BLaER1 (cell line): ENCODE data around the gene SPOCK1.
"Not testable (repeated sequence)": the region's sequence is repeated elsewhere in the genome, so short reads cannot be mapped to it uniquely, and the experiment has no call there.

ENCODE experiments used
- H3K27ac ChIP-seq: shearing (Covaris generic); formaldehyde crosslinking; 2 replicates; pipeline ENCODE4 v1.8.1; 2022
- H3K27me3 ChIP-seq: shearing (Covaris generic); formaldehyde crosslinking; 2 replicates; pipeline ENCODE4 v1.8.1; 2022
- H3K36me3 ChIP-seq: shearing (Covaris generic); formaldehyde crosslinking; 2 replicates; pipeline ENCODE4 v1.8.1; 2022
- H3K4me1 ChIP-seq: shearing (Covaris generic); formaldehyde crosslinking; 2 replicates; pipeline ENCODE4 v1.8.1; 2022
- H3K4me2 ChIP-seq: shearing (Covaris generic); formaldehyde crosslinking; 2 replicates; pipeline ENCODE4 v1.8.1; 2022
- H3K4me3 ChIP-seq: shearing (Covaris generic); formaldehyde crosslinking; 2 replicates; pipeline ENCODE4 v1.8.1; 2022
- H3K9ac ChIP-seq: shearing (Covaris generic); formaldehyde crosslinking; 2 replicates; pipeline ENCODE4 v1.8.1; 2022
- H3K9me3 ChIP-seq: shearing (Covaris generic); formaldehyde crosslinking; 2 replicates; pipeline ENCODE4 v1.8.1; 2022
- H4K20me1 ChIP-seq: shearing (Covaris generic); formaldehyde crosslinking; 2 replicates; pipeline ENCODE4 v1.8.1; 2022
- Cebpa-rat ChIP-seq: shearing (Covaris generic); IDR thresholded peaks from 2 replicates; pipeline ENCODE4 v1.8.1; 2022

The SPOCK1 gene

DNA sequence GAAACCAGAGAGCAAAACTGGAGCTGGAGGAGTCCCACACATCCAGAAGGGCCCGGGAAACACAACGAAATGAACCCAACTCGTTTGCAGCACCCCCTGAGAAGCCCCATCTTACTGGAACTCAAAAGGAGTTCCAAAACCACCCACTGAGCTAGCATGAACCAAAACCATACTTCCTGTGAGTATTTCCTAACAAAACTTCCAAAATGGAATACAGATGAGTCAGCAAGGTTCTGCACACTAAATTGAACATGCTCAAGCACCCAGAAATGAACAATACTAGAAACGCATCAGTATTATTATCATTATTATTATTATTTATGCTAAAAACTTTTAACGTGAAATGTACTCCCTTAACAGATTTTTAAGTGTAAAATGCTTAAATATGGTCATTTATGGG, 8.0 kb upstream of the SPOCK1 start:
- Histone ChIP-seq H3K9me3 (no peaks in the 10 kb centered on the region), H3K36me3 (no peaks in the 10 kb centered on the region), H3K4me1 (no peaks in the 10 kb centered on the region), H3K27me3 (no peaks in the 10 kb centered on the region), H3K27ac (no peak overlapping the region), H3K9ac (no peak overlapping the region), H4K20me1 (no peaks in the 10 kb centered on the region), H3K4me2 (no peak overlapping the region), H3K4me3 (no peak overlapping the region)
- TF ChIP-seq Cebpa-rat: no peak

- Histone ChIP-seq H3K9me3 (no peaks in the 10 kb centered on the region), H3K9ac (no peak overlapping the region), H3K4me2 (no peak overlapping the region), H3K27me3 (no peaks in the 10 kb centered on the region), H3K36me3 (no peaks in the 10 kb centered on the region), H3K4me1 (no peaks in the 10 kb centered on the region), H3K4me3 (no peak overlapping the region), H4K20me1 (no peaks in the 10 kb centered on the region), H3K27ac (no peak overlapping the region)
- TF ChIP-seq Cebpa-rat: no peak
Measured at GRCh38 chr5:137506296-137506695, 7.2 kb upstream of the SPOCK1 start.

GRCh38 chr5:137504916-137505315, 5.8 kb upstream of the SPOCK1 start:
- no peaks in the 10 kb centered on the region for H3K9me3 ChIP-seq
- TF ChIP-seq Cebpa-rat: no peak
- H3K4me2 ChIP-seq: no peak overlapping the region
- H3K4me3 ChIP-seq: no peak overlapping the region
- H3K4me1 ChIP-seq: no peaks in the 10 kb centered on the region
- no peaks in the 10 kb centered on the region for H3K27me3 ChIP-seq
- H3K36me3 ChIP-seq: no peaks in the 10 kb centered on the region
- no peaks in the 10 kb centered on the region for H4K20me1 ChIP-seq
- no peak overlapping the region for H3K9ac ChIP-seq
- no peak overlapping the region for H3K27ac ChIP-seq

GRCh38 chr5:137503456-137503855, 4.3 kb upstream of the SPOCK1 start:
- TF ChIP-seq Cebpa-rat: no peak

DNA sequence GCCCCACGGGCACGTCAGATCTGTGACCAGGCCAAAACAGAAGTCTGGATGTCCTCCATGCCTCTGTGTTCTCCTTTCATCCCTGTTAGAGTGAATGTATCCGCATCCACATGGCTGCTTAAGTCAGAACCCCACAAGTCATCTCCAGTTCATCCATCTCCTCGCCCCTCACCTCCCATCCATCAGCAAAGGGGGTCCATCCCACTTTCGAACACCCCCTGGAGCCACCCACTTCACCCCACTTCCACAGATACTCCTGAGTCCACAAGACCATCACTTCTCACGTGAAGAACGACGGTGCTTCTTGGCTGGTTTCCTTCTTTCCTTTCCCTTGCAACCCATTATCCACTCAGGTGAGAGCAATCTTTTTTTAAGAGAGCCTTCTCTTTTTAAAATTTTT, 3.5 kb upstream of the SPOCK1 start:
- no peaks in the 10 kb centered on the region for H3K4me1 ChIP-seq
- H4K20me1 ChIP-seq: no peaks in the 10 kb centered on the region
- no peak overlapping the region for H3K4me2 ChIP-seq
- no peak overlapping the region for H3K27ac ChIP-seq
- H3K27me3 ChIP-seq: 0 out of 2 replicates have a peak, but pooled peaks cover 6% of the 10 kb centered on the region
- H3K36me3 ChIP-seq: no peaks in the 10 kb centered on the region
- TF ChIP-seq Cebpa-rat: no peak
- H3K9ac ChIP-seq: no peak overlapping the region
- no peak overlapping the region for H3K4me3 ChIP-seq
- peaks cover 12% of the 10 kb centered on the region; the same call in 1 of the 2 replicates for H3K9me3 ChIP-seq

More at GRCh38 chr5:137503456-137503855, 4.3 kb upstream of the SPOCK1 start:
- Histone ChIP-seq H4K20me1 (no peaks in the 10 kb centered on the region), H3K27ac (no peak overlapping the region), H3K9ac (no peak overlapping the region), H3K4me2 (no peak overlapping the region), H3K36me3 (no peaks in the 10 kb centered on the region), H3K4me3 (no peak overlapping the region), H3K27me3 (0 out of 2 replicates have a peak, but pooled peaks cover 6% of the 10 kb centered on the region), H3K4me1 (no peaks in the 10 kb centered on the region), H3K9me3 (peaks cover 8% of the 10 kb centered on the region; the same call in 1 of the 2 replicates)

DNA sequence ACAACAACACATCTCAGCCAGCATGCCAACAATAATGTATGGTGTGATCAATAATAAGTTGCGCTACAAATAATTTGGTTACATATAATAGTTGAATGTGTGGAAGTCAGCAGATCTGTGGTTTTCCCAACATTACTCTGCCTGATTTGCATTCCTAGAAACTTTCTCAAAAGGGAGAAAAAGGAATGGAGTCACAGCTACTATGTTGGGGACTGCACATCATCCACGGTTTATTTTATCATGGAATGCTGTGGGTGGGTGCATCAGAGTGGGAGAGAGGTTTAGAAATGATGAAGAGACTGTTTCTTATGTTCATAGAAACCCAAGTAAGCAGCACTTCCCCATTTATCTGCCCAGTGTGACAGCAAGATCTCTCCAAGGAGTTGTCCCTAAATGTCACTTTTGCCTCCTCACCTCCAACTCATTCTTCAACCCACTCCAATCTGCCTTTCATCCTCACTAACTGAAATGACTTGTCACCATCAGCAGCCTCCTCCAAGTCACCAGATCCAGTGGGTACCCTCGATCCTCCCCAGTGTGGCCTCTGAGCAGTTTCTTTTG, 2.8 kb upstream of the SPOCK1 start:
- Histone ChIP-seq H3K4me2 (no peak overlapping the region), H3K27me3 (0 out of 2 replicates have a peak, but pooled peaks cover 6% of the 10 kb centered on the region), H4K20me1 (no peaks in the 10 kb centered on the region), H3K9me3 (peaks cover 12% of the 10 kb centered on the region; the same call in 1 of the 2 replicates), H3K4me3 (no peak overlapping the region), H3K4me1 (no peaks in the 10 kb centered on the region), H3K27ac (no peak overlapping the region), H3K9ac (no peak overlapping the region), H3K36me3 (no peaks in the 10 kb centered on the region)
- no peak for TF ChIP-seq Cebpa-rat

- H3K4me2 ChIP-seq: no peak overlapping the region
- H3K36me3 ChIP-seq: no peaks in the 10 kb centered on the region
- H3K9ac ChIP-seq: no peak overlapping the region
- no peak for TF ChIP-seq Cebpa-rat
- no peaks in the 10 kb centered on the region for H3K4me1 ChIP-seq
- no peaks in the 10 kb centered on the region for H4K20me1 ChIP-seq
- no peak overlapping the region for H3K27ac ChIP-seq
- H3K4me3 ChIP-seq: no peak overlapping the region
- 0 out of 2 replicates have a peak, but pooled peaks cover 6% of the 10 kb centered on the region for H3K27me3 ChIP-seq
- peaks cover 12% of the 10 kb centered on the region; the same call in 1 of the 2 replicates for H3K9me3 ChIP-seq
Measured at GRCh38 chr5:137501226-137501625, 2.1 kb upstream of the SPOCK1 start.

DNA sequence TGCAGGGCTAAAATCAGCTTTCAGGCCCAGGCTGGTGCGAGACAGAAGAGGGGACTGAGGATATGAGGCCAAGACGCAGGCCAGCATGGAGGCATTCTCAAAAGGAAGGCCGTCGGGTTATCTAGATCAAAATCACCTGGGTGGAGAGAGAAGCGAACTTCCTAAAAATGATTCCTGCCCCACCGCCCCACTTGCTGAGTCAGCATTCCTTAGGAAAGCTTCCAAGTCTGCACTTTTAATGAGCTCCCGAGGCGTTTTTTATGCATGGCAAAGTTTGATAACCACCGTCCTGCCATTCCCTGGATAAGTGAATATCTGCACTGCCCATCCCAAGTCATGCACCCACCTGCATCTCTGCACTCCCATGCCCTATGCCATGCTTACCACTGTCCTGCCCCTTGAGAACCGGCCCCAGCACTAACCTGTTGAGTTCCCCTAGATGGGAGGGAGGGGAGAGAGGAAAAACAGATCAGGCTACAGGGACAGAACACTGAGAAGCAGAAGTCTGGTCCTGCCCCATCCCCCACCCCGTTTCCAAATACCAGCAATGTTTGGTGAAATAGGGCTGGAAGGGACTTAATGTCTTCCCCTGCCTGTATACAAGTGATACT, 1.6 kb upstream of the SPOCK1 start:
- H3K4me3 ChIP-seq: no peak overlapping the region
- no peak overlapping the region for H3K9ac ChIP-seq
- no peak for TF ChIP-seq Cebpa-rat
- H3K27me3 ChIP-seq: 0 out of 2 replicates have a peak, but pooled peaks cover 6% of the 10 kb centered on the region
- no peaks in the 10 kb centered on the region for H3K36me3 ChIP-seq
- H3K4me2 ChIP-seq: no peak overlapping the region
- H3K4me1 ChIP-seq: no peaks in the 10 kb centered on the region
- no peaks in the 10 kb centered on the region for H4K20me1 ChIP-seq
- peaks cover 12% of the 10 kb centered on the region; the same call in 1 of the 2 replicates for H3K9me3 ChIP-seq
- H3K27ac ChIP-seq: no peak overlapping the region

DNA sequence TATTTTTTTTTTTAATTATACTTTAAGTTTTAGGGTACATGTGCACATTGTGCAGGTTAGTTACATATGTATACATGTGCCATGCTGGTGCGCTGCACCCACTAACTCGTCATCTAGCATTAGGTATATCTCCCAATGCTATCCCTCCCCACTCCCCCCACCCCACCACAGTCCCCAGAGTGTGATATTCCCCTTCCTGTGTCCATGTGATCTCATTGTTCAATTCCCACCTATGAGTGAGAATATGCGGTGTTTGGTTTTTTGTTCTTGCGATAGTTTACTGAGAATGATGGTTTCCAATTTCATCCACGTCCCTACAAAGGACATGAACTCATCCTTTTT, 351 bp upstream of the SPOCK1 start:
- H3K27ac ChIP-seq, H4K20me1 ChIP-seq, H3K4me3 ChIP-seq, H3K4me1 ChIP-seq, H3K27me3 ChIP-seq, H3K4me2 ChIP-seq, H3K9ac ChIP-seq, H3K36me3 ChIP-seq: not testable (repeated sequence)
- peaks cover 12% of the 10 kb centered on the region; the same call in 1 of the 2 replicates for H3K9me3 ChIP-seq

GRCh38 chr5:137498301-137498735, 808 bp downstream of the SPOCK1 start:
- no peak for TF ChIP-seq Cebpa-rat
- no peak overlapping the region for H3K4me2 ChIP-seq
- H3K9ac ChIP-seq: no peak overlapping the region
- H4K20me1 ChIP-seq: no peaks in the 10 kb centered on the region
- no peak overlapping the region for H3K4me3 ChIP-seq
- H3K9me3 ChIP-seq: peaks cover 12% of the 10 kb centered on the region; the same call in 1 of the 2 replicates
- no peaks in the 10 kb centered on the region for H3K36me3 ChIP-seq
- H3K27me3 ChIP-seq: 0 out of 2 replicates have a peak, but pooled peaks cover 6% of the 10 kb centered on the region
- H3K4me1 ChIP-seq: no peaks in the 10 kb centered on the region
- H3K27ac ChIP-seq: no peak overlapping the region
